SHP77 (cell line): ENCODE data around the gene TMEM219.
"Not testable (repeated sequence)": the region's sequence is repeated elsewhere in the genome, so short reads cannot be mapped to it uniquely, and the experiment has no call there.

Experiments
- DNase-seq, 2 experiments: peaks; one replicate each; lab custom pipeline; 2025; lab: John Stamatoyannopoulos, UW

The TMEM219 gene

GRCh38 chr16:29961479-29962343 lies at the start of gene TMEM219:
TSS of gene TMEM219 (plus strand) at chr16:29962079. CDS start at chr16:29963144, 1,065 bp downstream.
- DNase-seq: peak; percentile 85 to 93

- DNase-seq: peak in 1 of 2 experiments; percentile 46
These were observed 49.8 kb upstream of the TMEM219 start for GRCh38 chr16:29912087-29912486.

GRCh38 chr16:29913514-29913913 lies 48.4 kb upstream of the TMEM219 start:
- no peak for DNase-seq

GRCh38 chr16:29915590-29916247 lies 46.2 kb upstream of the TMEM219 start:
- no peak for DNase-seq

- no peak for DNase-seq
These were observed 44.9 kb upstream of the TMEM219 start for GRCh38 chr16:29916979-29917378.

GRCh38 chr16:29920288-29921033 lies 41.4 kb upstream of the TMEM219 start:
- no peak for DNase-seq

- no peak for DNase-seq
These were observed 40.9 kb upstream of the TMEM219 start for GRCh38 chr16:29921034-29921385.

GRCh38 chr16:29922326-29922725 lies 39.6 kb upstream of the TMEM219 start:
- no peak for DNase-seq

- no peak for DNase-seq
These were observed 38.8 kb upstream of the TMEM219 start for GRCh38 chr16:29922986-29923501.

GRCh38 chr16:29925105-29925756 lies 36.6 kb upstream of the TMEM219 start:
- no peak for DNase-seq

GRCh38 chr16:29925781-29926710 lies 35.8 kb upstream of the TMEM219 start, which contains the start of gene KCTD13:
TSS of gene KCTD13 (minus strand) at chr16:29926226. CDS start at chr16:29926033, 193 bp downstream.
- DNase-seq: peak; percentile 82 to 84

GRCh38 chr16:29926711-29927052 lies 35.2 kb upstream of the TMEM219 start:
- DNase-seq: peak in 1 of 2 experiments; percentile 65

- DNase-seq: peak in 1 of 2 experiments; percentile 34
These were observed 34.6 kb upstream of the TMEM219 start for GRCh38 chr16:29927070-29927905.

GRCh38 chr16:29931750-29932149 lies 30.1 kb upstream of the TMEM219 start:
- not testable (repeated sequence) for DNase-seq

GRCh38 chr16:29940656-29941055 lies 21.2 kb upstream of the TMEM219 start:
- DNase-seq: no peak

GRCh38 chr16:29943846-29944799 lies 17.8 kb upstream of the TMEM219 start:
- peak; percentile 61 to 65 for DNase-seq

- DNase-seq: no peak
These were observed 14.0 kb upstream of the TMEM219 start for GRCh38 chr16:29947897-29948296.

- DNase-seq: no peak
These were observed 10.9 kb upstream of the TMEM219 start for GRCh38 chr16:29950806-29951461.
